Measurements from ENCODE around the gene TIMM10. TPM values are rescaled to one million over a fixed set of nuclear protein-coding genes. Genes with fewer than 3 reads are reported as not detected.

Gene TIMM10
- total and polyA plus RNA-seq, 2 experiments from 2014 or later: 23.3 to 99.4 TPM

- no peaks in the 10 kb centered on the region for H3K79me2 ChIP-seq
- no peaks in the 10 kb centered on the region for H3K9me2 ChIP-seq (replicated peaks; ENCODE audit: insufficient read depth)
- WGBS (ENCODE audit: low lambda C conversion rate, missing lambda C conversion rate): 82% methylated on average over 7 of the region's 8 CpGs
- H3K9me3 ChIP-seq (ENCODE audit: low read depth): no peaks in the 10 kb centered on the region
- H3K4me2 ChIP-seq: no peak overlapping the region
- no peaks in the 10 kb centered on the region for H4K20me1 ChIP-seq (ENCODE audit: insufficient read depth, poor library complexity, severe bottlenecking)
- TF ChIP-seq EZH2 (IDR thresholded peaks at IDR 0.05; ENCODE audit: borderline replicate concordance): no peak
- no peak for TF ChIP-seq EZH2phosphoT487 (IDR thresholded peaks at IDR 0.05; ENCODE audit: low read depth, severe bottlenecking, unreplicated experiment)
- TF ChIP-seq CTCF (IDR thresholded peaks at IDR 0.05; ENCODE audit: poor library complexity): no peak
- no peak for DNase-seq (ENCODE audit: low spot score)
- no peaks in the 10 kb centered on the region for H3K36me3 ChIP-seq (replicated peaks; ENCODE audit: insufficient read depth, low read depth)
- no peak overlapping the region for H3K27ac ChIP-seq
- H3K4me1 ChIP-seq (ENCODE audit: insufficient read depth): no peaks in the 10 kb centered on the region
- H3K4me3 ChIP-seq: no peak overlapping the region
- no peak overlapping the region for H2AFZ ChIP-seq
- H3K27me3 ChIP-seq: no peaks in the 10 kb centered on the region
Measured at GRCh38 chr11:57556041-57556440, 25.5 kb upstream of the TIMM10 start.

DNA sequence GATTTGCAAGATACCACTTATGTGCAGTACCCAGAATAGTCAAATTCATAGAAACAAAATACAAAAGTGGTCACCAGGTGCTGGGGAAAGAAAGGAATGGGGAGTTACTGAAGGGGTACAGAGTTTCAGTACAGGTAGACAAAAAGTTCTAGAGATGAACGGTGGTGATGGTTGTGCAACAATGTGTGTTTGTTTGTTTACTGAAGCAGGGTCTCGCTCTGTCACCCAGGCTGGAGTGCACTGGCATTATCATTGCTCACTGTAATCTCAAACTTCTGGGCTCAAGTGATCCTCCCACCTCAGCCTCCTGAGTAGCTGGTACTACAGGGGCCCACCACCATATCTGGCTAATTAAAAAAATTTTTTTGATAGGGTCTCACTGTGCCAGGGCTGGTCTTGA is 24.8 kb upstream of the TIMM10 start:
- no peaks in the 10 kb centered on the region for H3K36me3 ChIP-seq (replicated peaks; ENCODE audit: insufficient read depth, low read depth)
- H3K79me2 ChIP-seq: no peaks in the 10 kb centered on the region
- H3K9me2 ChIP-seq (replicated peaks; ENCODE audit: insufficient read depth): no peaks in the 10 kb centered on the region
- H3K27me3 ChIP-seq: no peaks in the 10 kb centered on the region
- H3K9me3 ChIP-seq (ENCODE audit: low read depth): no peaks in the 10 kb centered on the region
- H2AFZ ChIP-seq: no peak overlapping the region
- H3K4me3 ChIP-seq: no peak overlapping the region
- TF ChIP-seq EZH2 (IDR thresholded peaks at IDR 0.05; ENCODE audit: borderline replicate concordance) (no peak), CTCF (IDR thresholded peaks at IDR 0.05; ENCODE audit: poor library complexity) (no peak), EZH2phosphoT487 (IDR thresholded peaks at IDR 0.05; ENCODE audit: low read depth, severe bottlenecking, unreplicated experiment) (no peak)
- WGBS (ENCODE audit: low lambda C conversion rate, missing lambda C conversion rate): 88% methylated on average over 2 of the region's 2 CpGs
- no peaks in the 10 kb centered on the region for H4K20me1 ChIP-seq (ENCODE audit: insufficient read depth, poor library complexity, severe bottlenecking)
- H3K27ac ChIP-seq: no peak overlapping the region
- H3K4me2 ChIP-seq: no peak overlapping the region
- H3K4me1 ChIP-seq (ENCODE audit: insufficient read depth): no peaks in the 10 kb centered on the region
- DNase-seq (ENCODE audit: low spot score): no peak

DNA sequence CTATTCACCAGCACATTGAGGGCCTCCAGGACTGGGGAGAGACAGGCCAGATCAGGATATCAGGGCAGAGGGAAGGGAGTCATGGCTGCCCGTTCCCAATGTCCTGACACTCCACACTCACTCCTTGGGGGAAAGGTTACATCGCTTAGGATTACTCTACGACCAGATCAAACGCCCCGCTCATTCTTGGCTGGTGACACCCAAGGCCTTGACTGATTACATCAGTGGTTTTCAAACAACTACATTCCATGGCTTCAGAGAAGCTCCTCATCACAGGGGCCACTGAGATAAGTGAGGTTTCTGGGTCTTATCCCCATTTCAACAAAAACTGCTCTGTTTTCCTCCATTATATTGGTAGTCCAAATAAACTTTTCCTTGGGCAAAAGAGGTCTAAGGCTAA is 21.9 kb upstream of the TIMM10 start:
- Histone ChIP-seq H3K4me2 (no peak overlapping the region), H2AFZ (no peak overlapping the region), H3K9me2 (replicated peaks; ENCODE audit: insufficient read depth) (no peaks in the 10 kb centered on the region), H3K9me3 (ENCODE audit: low read depth) (no peaks in the 10 kb centered on the region), H3K79me2 (no peaks in the 10 kb centered on the region), H3K4me3 (no peak overlapping the region), H4K20me1 (ENCODE audit: insufficient read depth, poor library complexity, severe bottlenecking) (no peaks in the 10 kb centered on the region), H3K4me1 (ENCODE audit: insufficient read depth) (no peaks in the 10 kb centered on the region), H3K27ac (no peak overlapping the region), H3K36me3 (replicated peaks; ENCODE audit: insufficient read depth, low read depth) (no peaks in the 10 kb centered on the region), H3K27me3 (no peaks in the 10 kb centered on the region)
- TF ChIP-seq EZH2phosphoT487 (IDR thresholded peaks at IDR 0.05; ENCODE audit: low read depth, severe bottlenecking, unreplicated experiment) (no peak), EZH2 (IDR thresholded peaks at IDR 0.05; ENCODE audit: borderline replicate concordance) (no peak), CTCF (IDR thresholded peaks at IDR 0.05; ENCODE audit: poor library complexity) (no peak)
- WGBS (ENCODE audit: low lambda C conversion rate, missing lambda C conversion rate): 66% methylated on average over 5 of the region's 5 CpGs
- DNase-seq (ENCODE audit: low spot score): no peak

DNA sequence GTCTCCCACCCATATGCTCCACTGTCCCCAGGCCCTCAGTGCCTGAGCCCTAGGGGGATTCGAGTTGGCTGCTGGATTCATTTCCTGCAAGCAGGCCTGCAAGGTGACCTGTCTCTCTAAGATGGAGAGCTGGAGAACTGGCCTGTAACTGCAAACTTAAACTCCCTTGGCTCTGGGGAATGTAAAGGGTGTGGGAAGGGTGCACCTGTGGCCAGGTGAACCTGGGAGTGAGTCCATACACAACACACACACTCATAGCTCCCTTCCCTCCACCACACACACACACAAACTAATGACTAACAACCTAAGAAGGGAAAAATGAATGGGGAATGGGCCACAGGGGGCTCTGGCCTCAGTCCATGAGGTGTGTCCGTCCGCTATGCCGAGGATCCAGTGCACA is 21.4 kb upstream of the TIMM10 start:
- no peak overlapping the region for H3K27ac ChIP-seq
- no peak overlapping the region for H2AFZ ChIP-seq
- no peaks in the 10 kb centered on the region for H3K36me3 ChIP-seq (replicated peaks; ENCODE audit: insufficient read depth, low read depth)
- no peaks in the 10 kb centered on the region for H3K27me3 ChIP-seq
- H3K4me1 ChIP-seq (ENCODE audit: insufficient read depth): no peaks in the 10 kb centered on the region
- H3K79me2 ChIP-seq: no peaks in the 10 kb centered on the region
- H3K4me3 ChIP-seq: no peak overlapping the region
- 93% methylated on average over 4 of the region's 4 CpGs for WGBS (ENCODE audit: low lambda C conversion rate, missing lambda C conversion rate)
- H3K4me2 ChIP-seq: no peak overlapping the region
- H3K9me3 ChIP-seq (ENCODE audit: low read depth): no peaks in the 10 kb centered on the region
- no peaks in the 10 kb centered on the region for H3K9me2 ChIP-seq (replicated peaks; ENCODE audit: insufficient read depth)
- TF ChIP-seq CTCF (IDR thresholded peaks at IDR 0.05; ENCODE audit: poor library complexity): no peak
- no peak for TF ChIP-seq EZH2phosphoT487 (IDR thresholded peaks at IDR 0.05; ENCODE audit: low read depth, severe bottlenecking, unreplicated experiment)
- TF ChIP-seq EZH2 (IDR thresholded peaks at IDR 0.05; ENCODE audit: borderline replicate concordance): no peak
- no peak for DNase-seq (ENCODE audit: low spot score)
- no peaks in the 10 kb centered on the region for H4K20me1 ChIP-seq (ENCODE audit: insufficient read depth, poor library complexity, severe bottlenecking)
